Large intestine (tissue), 3 donors: Measurements from ENCODE around the gene FXYD6. TPM values are rescaled to one million over a fixed set of nuclear protein-coding genes. Genes with fewer than 3 reads are reported as not detected.

Experiments
- DNase-seq, 2 donors: peaks; one replicate each; pipeline versions ENCODE4 v3.0.0 to v3.0.0-alpha.2; 2013
- H3K27ac ChIP-seq: one replicate; pipeline ENCODE4 v1.5.1; 2013; ENCODE audit warnings: low read length
- H3K27me3 ChIP-seq: 2 replicates; pipeline ENCODE4 v1.6.1; 2013; ENCODE audit warnings: low read length; ENCODE audit not compliant: control insufficient read depth, insufficient read depth
- H3K36me3 ChIP-seq: 2 replicates; pipeline ENCODE4 v1.6.1; 2013; ENCODE audit warnings: low read length; ENCODE audit not compliant: control insufficient read depth, insufficient read depth
- H3K4me1 ChIP-seq: one replicate; pipeline ENCODE4 v1.6.1; 2013; ENCODE audit warnings: low read length; ENCODE audit not compliant: control insufficient read depth, insufficient read depth
- H3K4me3 ChIP-seq: one replicate; pipeline ENCODE4 v1.5.1; 2013; ENCODE audit warnings: low read length
- H3K9me3 ChIP-seq: one replicate; pipeline ENCODE4 v1.6.1; 2013; ENCODE audit warnings: mild to moderate bottlenecking, low read depth, low read length, moderate library complexity; ENCODE audit not compliant: control insufficient read depth
- WGBS: methylation state at CpG from one replicate; pipeline ENCODE4 v1.1.5; 2013; ENCODE audit warnings: low lambda C conversion rate; ENCODE audit not compliant: insufficient coverage; 5-methylcytosine and 5-hydroxymethylcytosine counted together
- polyA plus RNA-seq: library from polyadenylated mRNA; unstranded; fragments of 120-200 nt; gene quantifications from one replicate; pipeline ENCODE4 v1.2.1, GENCODE V29; 2013

Gene FXYD6
- polyA plus RNA-seq, 1 donor = 78.3 TPM

GRCh38 chr11:117823946-117824420, 52.5 kb downstream of the FXYD6 start:
- no peaks in the 10 kb centered on the region for H3K27me3 ChIP-seq
- H3K4me3 ChIP-seq = peak overlapping the region; percentile 25
- DNase-seq = peak in 1 of 2 donors; percentile 34
- WGBS = no CpG with 5 or more reads among the region's 13 CpGs
- H3K27ac ChIP-seq = peak overlapping the region; percentile 26
- peaks cover 79% of the 10 kb centered on the region for H3K4me1 ChIP-seq
- H3K9me3 ChIP-seq = no peaks in the 10 kb centered on the region
- H3K36me3 ChIP-seq = no peaks in the 10 kb centered on the region

GRCh38 chr11:117823294-117823945, 53.0 kb downstream of the FXYD6 start:
- DNase-seq = no peak
- H3K4me1 ChIP-seq = peaks cover 79% of the 10 kb centered on the region
- H3K27ac ChIP-seq = peak overlapping the region; percentile 26

GRCh38 chr11:117822074-117823033, 54.1 kb downstream of the FXYD6 start:
- H3K4me3 ChIP-seq = no peak overlapping the region
- no peaks in the 10 kb centered on the region for H3K27me3 ChIP-seq
- peaks cover 82% of the 10 kb centered on the region for H3K4me1 ChIP-seq
- DNase-seq = peak in 1 of 2 donors; percentile 22
- no peaks in the 10 kb centered on the region for H3K9me3 ChIP-seq
- no peak overlapping the region for H3K27ac ChIP-seq
- H3K36me3 ChIP-seq = no peaks in the 10 kb centered on the region
- no CpG with 5 or more reads among the region's 33 CpGs for whole genome bisulfite sequencing

More at GRCh38 chr11:117823294-117823945, 53.0 kb downstream of the FXYD6 start:
- H3K27me3 ChIP-seq = no peaks in the 10 kb centered on the region
- WGBS = no CpG with 5 or more reads among the region's 18 CpGs
- H3K36me3 ChIP-seq = no peaks in the 10 kb centered on the region
- peak overlapping the region; percentile 25 for H3K4me3 ChIP-seq
- H3K9me3 ChIP-seq = no peaks in the 10 kb centered on the region

- WGBS = no CpG with 5 or more reads among the region's 12 CpGs
- Histone ChIP-seq H3K4me1 (peaks cover 86% of the 10 kb centered on the region), H3K27ac (no peak overlapping the region), H3K9me3 (no peaks in the 10 kb centered on the region), H3K4me3 (no peak overlapping the region), H3K36me3 (no peaks in the 10 kb centered on the region), H3K27me3 (no peaks in the 10 kb centered on the region)
- DNase-seq = no peak
Observed at GRCh38 chr11:117821431-117821830, 55.0 kb downstream of the FXYD6 start.

DNA sequence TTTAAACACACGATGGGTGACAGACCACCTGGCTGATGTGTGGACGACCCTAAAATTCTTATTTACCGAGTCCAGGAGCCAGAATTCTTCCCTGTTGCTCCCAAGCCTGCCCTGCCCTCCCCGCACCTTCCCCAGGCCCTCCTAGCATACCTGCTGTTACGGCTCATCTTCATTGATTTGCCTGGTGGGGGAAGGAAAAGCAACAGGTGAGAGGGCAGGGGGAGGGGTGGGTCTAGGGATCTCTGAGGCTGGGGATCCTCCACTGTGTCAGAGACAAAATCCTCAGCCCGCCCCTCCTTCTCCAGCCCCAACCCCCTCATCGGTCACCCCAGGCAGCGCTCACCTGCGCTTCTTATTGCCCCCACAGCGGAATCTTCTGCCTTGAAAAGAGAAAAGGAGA, 55.9 kb downstream of the FXYD6 start:
- Histone ChIP-seq H3K27ac (peak overlapping the region; percentile 82), H3K4me3 (no peak overlapping the region), H3K4me1 (peaks cover 86% of the 10 kb centered on the region), H3K36me3 (no peaks in the 10 kb centered on the region), H3K9me3 (no peaks in the 10 kb centered on the region), H3K27me3 (no peaks in the 10 kb centered on the region)
- WGBS = no CpG with 5 or more reads among the region's 10 CpGs
- no peak for DNase-seq

GRCh38 chr11:117820071-117820470, 56.4 kb downstream of the FXYD6 start:
- peak; percentile 79 to 90 for DNase-seq
- Histone ChIP-seq H3K27me3 (no peaks in the 10 kb centered on the region), H3K4me3 (no peak overlapping the region), H3K36me3 (no peaks in the 10 kb centered on the region), H3K27ac (peak overlapping the region; percentile 82), H3K9me3 (no peaks in the 10 kb centered on the region), H3K4me1 (peaks cover 86% of the 10 kb centered on the region)
- WGBS = 17% methylated on average over 1 of the region's 11 CpGs

- no CpG with 5 or more reads among the region's 10 CpGs for WGBS
- H3K4me1 ChIP-seq = peaks cover 86% of the 10 kb centered on the region
- H3K4me3 ChIP-seq = no peak overlapping the region
- H3K9me3 ChIP-seq = no peaks in the 10 kb centered on the region
- H3K27me3 ChIP-seq = no peaks in the 10 kb centered on the region
- H3K36me3 ChIP-seq = no peaks in the 10 kb centered on the region
- peak; percentile 83 for DNase-seq
- H3K27ac ChIP-seq = peak overlapping the region; percentile 82
Observed at GRCh38 chr11:117819096-117820040, 57.1 kb downstream of the FXYD6 start.

GRCh38 chr11:117818041-117818873, 58.2 kb downstream of the FXYD6 start:
- DNase-seq = peak in 1 of 2 donors; percentile 13
- H3K27ac ChIP-seq = peak overlapping the region; percentile 85
- no peaks in the 10 kb centered on the region for H3K27me3 ChIP-seq

DNA sequence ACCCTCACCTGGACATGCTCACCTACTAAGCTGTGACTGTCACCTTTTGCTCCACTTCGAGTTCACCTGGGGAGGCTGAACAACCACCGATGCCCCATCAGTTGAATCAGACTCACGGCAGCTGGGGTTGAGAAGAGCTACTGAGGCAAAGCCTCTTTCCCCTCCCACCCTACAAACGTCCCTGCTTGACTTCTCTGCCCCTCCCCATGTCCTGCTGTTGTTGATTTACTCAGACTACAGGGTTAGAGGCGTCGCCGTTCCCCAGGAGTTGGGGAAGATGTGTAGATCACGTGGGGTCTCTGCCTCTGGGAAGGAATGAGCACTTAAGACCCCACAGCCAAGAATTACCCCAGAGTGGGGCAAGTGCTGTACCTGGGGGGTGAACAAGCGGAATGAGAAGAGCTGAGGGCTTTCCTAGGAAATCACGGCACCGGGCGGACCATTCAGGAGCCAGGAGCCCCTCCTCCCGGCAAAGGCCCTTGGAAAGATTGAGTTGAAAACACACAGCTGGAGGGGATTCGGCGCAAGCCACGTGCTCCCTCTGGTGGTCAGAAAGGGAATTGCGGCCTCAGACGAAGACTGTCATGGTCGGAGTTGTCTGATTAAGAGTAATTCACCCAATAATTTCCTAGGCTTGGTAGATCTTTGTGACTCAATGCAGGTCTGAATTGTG, 59.0 kb downstream of the FXYD6 start:
- no peak overlapping the region for H3K4me3 ChIP-seq
- peaks cover 72% of the 10 kb centered on the region for H3K4me1 ChIP-seq
- H3K27me3 ChIP-seq = no peaks in the 10 kb centered on the region
- peak overlapping the region; percentile 85 for H3K27ac ChIP-seq
- peak; percentile 81 to 82 for DNase-seq
- H3K9me3 ChIP-seq = no peaks in the 10 kb centered on the region
- H3K36me3 ChIP-seq = no peaks in the 10 kb centered on the region
- no CpG with 5 or more reads among the region's 19 CpGs for WGBS

More at GRCh38 chr11:117818041-117818873, 58.2 kb downstream of the FXYD6 start:
- Histone ChIP-seq H3K4me3 (no peak overlapping the region), H3K4me1 (peaks cover 80% of the 10 kb centered on the region), H3K9me3 (no peaks in the 10 kb centered on the region), H3K36me3 (no peaks in the 10 kb centered on the region)
- 14% methylated on average over 1 of the region's 9 CpGs for WGBS
